ENCODE data around the gene EP400.

Gene EP400

DNA sequence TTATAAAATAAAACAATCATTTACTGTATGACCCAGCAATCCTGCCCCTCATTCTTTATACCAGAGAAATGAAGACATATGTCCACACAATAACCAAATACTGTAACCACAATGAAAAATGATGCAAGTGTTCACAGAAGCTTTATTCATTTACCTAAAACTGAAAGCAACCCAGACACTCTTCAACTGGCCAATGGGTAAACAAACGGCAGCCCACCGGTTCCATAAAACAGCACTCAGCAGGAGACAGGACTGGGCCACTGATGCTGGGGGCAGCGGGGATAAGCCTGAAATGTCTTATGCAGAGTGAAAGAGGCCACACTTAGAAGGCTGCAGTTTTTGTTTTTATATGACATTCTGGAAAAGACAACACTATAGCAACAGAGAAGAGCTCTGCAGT, 179.3 kb downstream of the EP400 start:
- DNase-seq, result no peak

DNA sequence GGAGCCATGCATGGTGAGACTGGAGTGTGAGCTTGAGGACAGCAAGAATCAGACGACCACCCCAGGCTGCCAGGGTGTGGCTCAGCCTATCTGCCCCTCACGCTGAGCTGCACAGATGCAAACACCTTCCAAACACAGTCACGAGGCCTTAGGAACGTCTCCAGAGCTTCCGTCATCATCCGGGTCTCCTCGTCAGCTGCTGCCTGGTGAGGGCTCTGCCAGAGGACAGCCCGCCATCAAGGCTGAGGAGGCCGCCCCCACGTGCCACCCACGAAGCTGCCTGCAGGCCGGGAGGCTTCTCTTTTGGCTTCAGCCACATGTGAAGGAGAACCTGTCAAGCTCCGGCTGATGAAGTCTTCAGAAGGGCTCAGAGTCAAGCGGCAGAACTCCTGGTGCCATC, 180.9 kb downstream of the EP400 start:
- DNase-seq, result no peak
